DMS53 treated with DMSO at 0.1 percent for 48 hours (cell line): Measurements from ENCODE around the gene AGAP1.

Source experiments
- DNase-seq: peaks from one replicate; lab custom pipeline; 2025; ENCODE audit not compliant: unreplicated experiment; lab: John Stamatoyannopoulos, UW

Gene AGAP1

DNA sequence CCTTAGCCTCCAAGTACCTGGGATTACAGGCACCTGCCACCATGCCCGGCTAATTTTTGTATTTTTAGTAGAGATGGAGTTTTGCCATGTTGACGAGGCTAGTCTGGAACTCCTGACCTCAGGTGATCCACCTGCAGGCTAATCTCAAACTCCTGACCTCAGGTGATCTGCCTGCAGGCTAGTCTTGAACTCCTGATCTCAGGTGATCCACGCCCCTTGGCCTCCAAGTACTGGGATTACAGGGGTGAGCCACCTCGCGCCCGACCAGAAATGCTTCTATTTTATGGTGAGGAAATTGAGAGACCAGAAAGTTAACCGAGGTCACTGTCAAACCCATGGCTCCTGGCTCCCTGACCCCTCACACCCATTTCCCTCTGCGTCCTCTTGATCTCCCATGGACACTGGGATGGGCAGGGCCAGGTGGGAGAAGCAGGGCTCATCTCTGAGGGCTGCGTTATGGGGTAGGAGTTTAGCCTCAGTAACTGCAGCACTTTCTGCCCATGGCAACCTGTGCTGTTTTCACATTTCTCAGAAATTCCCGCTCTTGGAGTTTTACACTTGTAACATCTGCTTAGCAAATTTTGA lies 210.0 kb downstream of the AGAP1 start:
- DNase-seq = no peak

DNA sequence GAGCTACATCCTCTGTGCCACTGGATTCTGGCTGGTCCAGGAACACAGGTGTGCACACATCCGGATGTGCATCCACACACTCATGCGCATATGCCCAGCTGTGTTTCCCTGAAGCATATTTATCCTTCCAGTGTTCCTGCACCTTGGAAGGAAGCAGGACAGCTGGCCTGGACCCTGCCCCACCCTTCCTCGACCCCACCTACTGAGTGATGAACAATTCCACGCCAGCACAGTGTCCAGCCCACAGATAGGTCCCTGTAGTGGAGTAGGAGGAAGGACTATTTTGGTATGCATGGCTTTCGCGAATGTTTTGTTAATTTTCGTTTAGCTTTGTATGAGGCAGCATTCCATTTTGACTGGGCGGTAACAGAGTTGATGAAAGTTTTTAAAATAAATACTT lies 211.5 kb downstream of the AGAP1 start:
- no peak for DNase-seq

DNA sequence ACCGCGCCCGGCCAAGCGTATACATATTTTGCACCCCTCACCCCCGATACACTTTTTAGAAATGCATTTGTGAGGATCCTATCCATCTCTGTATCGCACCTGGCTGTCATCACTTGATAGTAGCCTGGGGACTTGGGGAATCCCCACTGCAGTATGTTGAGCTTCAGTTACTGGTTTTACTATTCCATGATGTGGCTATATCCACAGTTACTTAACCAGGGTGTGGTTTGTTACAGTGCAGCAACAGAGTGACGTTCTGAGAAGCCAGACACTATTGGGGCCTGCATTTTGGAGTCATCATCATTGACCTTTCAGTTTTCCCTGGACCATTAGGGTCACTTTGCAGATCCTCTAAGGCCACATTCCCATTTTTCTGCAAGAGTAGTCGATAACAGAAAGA lies 212.7 kb downstream of the AGAP1 start:
- DNase-seq = no peak

DNA sequence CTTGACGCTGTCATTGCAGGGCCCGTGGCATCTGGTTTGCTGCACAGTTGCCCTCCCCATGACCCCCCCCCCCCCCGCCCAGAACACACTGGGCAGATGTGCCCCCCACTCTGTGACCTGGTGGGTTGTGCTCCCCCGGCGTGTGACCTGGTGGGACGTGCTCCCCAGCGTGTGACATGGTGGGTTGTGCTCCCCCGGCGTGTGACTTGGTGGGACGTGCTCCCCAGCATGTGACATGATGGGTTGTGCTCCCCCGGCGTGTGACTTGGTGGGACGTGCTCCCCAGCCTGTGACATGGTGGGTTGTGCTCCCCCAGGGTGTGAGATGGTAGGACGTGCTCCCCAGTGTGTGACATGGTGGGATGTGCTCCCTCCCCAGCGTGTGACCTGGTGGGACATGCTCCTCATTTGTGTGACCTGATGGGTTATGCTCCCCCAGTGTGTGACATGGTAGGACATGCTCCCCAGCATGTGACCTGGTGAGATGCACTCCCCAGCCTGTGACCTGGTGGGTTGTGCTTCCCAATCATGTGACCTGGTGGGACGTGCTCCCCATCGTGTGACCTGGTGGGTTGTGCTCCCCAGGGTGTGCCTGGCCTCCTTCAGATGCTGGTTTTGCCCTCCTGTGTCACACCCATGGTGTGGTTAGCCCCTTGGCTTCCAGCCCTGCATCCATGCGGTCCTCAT lies 213.7 kb downstream of the AGAP1 start:
- no peak for DNase-seq

DNA sequence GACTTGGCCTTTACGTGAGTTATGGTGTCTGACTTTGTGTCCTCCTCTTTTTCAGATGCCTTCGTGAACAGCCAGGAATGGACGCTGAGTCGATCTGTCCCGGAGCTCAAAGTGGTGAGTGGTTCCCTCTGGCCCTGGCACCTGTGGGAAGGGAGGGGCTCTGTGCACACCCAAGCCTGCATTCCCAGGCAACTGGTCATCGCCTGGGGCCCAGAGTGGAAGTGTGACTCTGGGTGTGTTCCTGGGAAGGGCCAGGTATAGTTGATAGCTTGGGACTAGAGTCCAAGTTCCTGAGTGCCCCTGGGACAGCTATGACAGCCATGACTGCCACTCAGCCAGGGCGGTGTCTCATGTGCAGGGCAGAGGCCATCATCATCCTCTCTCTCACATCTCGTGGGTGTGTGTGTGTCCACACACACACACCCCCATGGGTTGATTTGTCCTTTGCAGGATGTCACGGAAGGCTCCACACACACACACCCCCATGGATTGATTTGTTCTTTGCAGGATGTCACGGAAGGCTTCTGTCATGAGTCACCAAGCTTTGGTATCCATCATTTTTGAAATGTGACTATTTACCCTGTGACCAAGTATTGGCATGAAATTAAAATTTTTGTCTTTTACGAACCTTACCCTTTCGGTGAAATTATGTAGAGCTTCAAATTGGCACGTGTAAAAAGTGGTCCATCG lies 215.4 kb downstream of the AGAP1 start:
- DNase-seq = no peak

DNA sequence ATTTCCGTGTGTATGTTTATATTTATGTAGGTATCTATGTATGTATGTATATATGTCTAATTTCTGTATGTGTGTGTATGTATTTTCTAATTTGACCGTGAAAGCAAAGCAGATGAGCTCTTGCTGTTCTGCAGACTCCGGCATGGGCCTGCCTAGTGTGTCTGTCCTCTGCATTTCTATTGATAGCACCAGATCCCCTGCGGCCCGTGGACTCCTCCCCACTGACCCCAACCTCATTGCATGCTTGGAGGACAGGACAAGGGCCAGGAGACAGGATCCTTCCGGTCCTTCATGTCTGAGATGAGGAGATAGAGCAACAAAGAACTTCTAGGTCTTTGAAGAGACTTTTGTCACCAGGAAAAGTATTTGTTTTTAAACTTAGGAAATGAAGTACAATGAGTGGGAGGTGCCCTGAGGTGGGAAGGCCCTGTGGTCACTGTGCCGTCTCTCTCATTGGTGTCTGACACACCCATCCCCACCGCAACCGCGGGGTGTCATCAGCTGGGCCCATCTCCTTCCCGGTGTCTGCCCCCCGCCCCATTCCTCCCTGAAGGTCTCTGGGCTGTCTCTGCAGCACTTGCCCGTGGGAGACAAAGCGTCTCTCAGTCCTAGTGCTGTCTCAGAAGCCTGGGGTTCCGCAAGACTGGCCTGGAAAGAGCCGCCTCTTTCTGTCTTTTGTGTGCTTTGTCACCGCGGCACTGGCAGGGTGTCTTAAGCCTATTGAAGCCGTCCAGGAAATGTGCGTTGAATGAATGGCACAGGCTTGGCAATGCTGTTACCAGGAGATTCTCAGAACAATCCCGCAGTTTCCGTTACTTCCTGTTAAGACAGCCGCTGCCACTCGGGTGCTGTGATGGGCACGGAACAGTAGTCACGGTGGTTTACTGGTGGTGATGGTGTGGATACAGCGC lies 216.4 kb downstream of the AGAP1 start:
- DNase-seq = no peak

DNA sequence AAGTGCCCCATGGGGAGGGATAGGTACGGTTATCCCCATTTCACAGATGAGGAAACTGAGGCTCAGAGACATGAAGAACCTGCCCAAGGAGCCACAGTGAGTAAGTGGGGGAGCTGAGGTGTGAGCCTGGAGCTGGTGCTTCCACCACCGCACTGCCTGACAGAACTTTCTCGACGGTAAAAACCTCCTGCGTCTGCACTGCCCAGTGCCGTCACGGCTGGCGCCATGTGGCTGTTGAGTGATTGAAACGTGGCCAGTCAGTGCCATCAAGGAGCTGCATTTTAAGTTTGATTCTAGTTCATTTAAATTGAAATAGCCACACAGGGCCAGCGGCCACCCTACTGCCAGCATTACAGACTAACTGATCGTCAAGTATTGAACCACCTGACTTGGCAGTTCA lies 217.1 kb downstream of the AGAP1 start:
- DNase-seq = no peak

DNA sequence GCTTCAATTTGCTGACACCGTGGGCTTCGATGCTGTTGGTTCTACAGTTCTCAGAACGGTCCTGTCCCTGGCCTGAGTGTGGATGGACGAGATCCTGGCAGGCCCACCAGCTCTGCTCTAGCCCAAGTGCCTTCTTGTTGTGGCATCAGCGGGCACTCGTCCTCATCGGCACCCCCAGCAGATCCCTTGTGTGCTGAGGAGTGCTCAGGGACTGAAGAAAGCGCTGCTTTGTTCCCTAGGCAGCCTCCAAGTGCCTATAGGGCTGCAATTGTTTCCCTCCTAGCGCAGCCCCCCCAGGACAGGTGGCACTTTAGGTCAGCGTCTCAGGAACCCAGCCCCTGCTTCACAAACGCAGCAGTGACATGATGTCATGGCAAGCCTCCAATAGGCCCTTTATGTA lies 217.7 kb downstream of the AGAP1 start:
- DNase-seq = no peak

DNA sequence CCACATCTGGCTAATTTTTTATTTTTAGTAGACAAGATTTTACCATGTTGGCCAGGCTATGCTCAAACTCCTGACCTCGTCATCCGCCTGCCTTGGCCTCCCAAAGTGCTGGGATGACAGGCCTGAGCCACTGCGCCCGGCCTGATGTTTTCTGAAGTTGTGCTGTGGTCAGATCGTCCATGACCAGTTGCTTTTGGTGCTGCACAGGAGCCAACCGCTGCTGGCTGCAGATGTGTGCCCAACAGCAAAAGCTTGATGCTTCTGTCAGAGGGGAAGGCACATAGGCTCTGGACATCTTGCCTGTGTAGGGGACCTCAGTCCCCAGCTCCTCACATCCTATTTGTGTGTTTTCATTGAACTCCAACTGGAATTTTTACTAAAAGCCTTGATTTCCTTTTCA lies 218.3 kb downstream of the AGAP1 start:
- DNase-seq = no peak

DNA sequence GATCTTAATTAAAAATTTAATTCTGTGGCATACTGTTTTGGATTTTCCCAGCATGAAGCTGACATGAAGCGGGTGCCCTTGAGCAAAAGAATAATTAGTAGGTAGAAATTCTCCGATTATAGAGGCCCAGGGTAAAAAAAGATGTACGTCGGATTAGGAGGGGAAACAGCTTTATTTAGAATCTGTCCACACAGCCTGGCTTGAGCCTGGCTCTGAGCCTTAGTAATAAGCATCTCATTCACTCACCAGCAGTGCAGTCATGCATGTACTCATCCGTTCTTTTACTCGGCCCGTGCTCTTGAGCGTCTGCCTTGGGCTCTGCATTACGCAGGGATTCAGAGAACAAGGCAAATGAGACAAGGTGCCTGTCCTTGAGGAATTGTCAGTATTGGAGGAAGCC lies 219.3 kb downstream of the AGAP1 start:
- DNase-seq = no peak

DNA sequence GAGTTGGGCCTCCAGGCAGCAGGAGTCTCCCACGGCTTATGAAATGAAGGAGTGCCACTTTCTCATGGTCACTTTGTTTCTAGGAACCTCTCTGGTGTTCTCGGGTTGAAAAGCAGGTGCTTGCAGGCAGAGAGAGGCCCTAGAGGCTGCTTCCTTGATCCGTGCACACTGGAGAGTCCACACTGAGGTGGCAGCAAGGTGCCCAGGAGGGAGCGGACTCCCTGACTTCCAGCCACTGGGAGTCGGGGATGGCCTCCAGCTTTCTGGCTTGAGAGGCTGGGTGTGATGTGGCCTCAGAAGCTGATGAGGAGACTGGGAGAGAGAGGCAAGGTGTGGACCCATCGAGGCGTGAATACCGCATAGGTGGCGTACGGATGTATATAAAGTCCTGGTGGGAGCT lies 221.8 kb downstream of the AGAP1 start:
- DNase-seq = no peak

DNA sequence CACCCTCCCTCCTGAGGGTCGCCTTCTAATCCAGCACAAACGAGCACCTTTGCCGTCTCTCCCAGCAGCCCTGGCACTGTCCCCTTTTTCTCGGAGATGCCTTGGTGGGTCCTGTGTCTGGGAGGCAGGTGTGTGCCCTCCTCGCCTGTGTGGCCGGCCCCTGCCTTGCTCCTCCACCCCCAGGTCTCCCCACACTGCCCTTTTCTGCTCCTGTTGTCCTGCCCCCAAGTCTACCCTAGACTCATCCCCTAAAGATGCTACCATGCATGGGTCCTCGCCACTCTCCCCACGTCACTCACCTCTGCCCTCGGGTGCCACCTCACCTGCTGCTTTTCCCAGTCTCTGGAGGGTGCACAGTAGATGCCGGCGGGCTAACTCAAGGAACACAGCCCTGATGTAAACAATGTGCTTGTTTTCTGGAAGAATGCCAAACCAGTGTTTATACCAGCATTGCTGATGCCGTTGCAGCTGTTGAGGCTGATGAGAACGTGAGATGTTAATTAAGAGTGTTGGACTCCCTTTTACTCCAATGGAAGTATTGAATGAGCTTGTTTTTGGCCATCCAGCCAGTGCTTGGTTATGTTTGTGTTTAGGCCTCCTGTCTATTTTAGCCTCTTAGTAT lies 223.1 kb downstream of the AGAP1 start:
- DNase-seq = no peak

DNA sequence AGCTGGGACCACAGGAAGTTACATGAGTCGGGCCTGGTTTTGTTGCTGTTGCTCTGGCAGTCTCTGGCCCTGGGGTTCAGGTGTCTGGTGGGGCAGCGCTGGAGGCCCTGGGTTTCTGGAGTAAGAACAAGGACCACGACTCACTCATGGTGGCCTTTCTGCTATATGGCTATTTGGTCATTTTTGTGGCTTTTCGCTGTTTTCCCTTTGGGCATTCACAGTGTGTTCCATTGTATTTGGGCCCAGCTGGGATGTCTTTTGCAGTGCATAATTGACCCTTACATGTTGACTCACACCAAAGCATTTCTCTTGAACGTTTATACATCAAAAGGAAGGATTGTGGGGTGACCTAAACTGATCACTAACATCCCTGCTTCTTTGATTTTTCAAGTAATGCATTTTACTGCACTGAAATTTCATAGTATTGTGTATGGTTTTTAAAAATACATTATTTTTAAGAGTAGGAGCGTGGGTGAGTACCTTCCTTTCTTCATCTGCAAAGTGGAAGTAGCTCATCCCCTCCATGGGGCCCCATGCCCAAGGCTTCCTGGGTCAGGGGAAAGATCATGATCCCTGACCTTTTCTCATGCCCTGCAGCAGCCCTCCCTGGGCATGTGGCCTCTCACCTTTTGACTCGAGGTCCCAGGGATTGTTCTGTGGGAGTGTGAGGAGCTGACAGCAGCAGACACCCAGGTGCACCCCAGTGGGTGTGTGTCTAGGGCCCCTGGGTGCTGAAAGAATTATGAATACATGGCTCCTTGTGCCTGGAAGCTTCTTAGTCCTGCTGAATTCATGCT lies 225.5 kb downstream of the AGAP1 start:
- DNase-seq = no peak

DNA sequence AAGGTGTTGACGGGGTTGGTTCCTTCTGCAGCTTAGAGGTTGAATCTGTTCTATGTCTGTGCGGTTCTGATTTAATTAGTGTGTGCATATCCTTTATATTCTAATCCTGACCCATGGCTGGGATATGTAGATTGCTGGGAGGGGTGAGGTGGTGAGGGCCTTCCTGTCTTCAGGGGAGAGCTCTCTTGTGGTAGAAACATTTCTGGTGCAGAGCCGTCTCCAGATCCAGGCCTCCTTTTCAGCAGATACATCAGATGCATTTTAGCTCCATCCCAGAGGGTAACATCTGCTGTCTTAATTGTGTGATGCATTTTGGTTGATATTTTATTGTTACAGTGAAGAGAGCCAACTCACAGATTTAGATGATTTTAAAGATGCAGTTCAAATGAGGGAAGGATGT lies 227.8 kb downstream of the AGAP1 start:
- DNase-seq = no peak

DNA sequence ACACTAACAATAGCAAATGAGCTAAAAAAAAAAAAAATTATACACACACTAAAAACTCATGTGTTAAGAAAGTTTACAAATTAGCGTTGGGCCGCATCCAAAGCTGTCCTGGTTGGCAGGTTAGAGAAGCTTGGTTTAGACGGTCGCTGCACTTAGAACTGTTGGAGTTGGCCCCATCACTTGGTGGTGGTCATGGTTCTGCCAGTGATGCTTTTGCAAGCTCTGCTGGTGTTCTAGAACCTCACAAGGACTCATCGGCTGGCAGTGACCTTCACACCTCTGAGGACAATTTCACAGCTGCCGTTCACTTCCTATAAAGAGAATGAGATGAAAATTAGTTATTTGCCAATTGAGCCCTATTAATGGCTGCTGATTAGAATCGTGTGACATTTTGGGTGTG lies 229.0 kb downstream of the AGAP1 start:
- no peak for DNase-seq

DNA sequence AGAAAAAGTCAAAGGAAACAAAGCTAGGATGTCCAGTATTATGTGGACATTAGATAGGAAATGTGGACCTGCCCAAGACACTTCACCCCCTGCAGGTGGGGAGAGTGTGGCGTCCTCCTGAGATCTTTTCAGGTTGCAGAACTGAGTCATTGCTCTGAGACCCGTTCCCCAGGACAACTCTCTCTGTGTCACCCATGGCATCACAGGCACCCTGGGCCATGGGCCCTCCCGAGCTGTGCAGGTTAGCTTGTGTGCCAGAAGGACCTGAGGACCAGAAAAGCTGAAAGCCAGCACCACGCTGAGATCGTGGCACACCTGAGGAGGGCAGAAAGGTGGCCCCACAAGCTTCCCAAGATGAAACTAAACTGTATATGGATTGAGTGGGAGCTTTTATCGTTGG lies 229.5 kb downstream of the AGAP1 start:
- DNase-seq = no peak

DNA sequence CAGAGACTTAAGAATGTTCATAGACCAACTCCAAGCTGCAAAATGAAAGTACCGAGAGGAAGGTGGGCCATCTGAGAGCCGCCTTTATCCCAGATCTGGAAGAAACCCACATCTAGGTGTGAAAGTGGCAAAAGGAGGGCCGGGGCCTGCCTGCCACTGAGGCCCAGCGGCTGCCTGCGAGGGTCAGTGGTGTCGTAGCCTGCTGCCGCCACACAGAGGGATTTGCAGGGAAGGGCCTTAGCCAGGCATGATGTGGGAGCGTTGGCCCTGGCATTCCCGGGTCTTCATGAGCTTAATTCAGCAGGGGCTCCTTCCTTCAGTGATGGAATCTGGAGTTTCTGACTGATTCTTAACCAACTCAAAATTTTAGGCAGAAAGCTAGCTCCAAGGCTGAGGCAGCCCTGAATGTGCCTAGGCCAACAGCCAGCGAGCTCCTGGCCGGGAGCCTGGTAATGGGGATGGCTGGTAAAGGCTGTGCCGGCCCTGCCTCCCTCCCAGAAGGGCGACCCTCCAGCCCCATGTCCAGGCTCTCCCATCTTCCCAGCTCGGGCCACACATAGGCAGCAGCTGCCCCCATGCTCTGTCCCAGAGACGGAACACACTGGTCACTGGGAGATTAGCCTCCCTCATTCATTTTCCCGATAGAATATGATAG lies 230.1 kb downstream of the AGAP1 start:
- no peak for DNase-seq

DNA sequence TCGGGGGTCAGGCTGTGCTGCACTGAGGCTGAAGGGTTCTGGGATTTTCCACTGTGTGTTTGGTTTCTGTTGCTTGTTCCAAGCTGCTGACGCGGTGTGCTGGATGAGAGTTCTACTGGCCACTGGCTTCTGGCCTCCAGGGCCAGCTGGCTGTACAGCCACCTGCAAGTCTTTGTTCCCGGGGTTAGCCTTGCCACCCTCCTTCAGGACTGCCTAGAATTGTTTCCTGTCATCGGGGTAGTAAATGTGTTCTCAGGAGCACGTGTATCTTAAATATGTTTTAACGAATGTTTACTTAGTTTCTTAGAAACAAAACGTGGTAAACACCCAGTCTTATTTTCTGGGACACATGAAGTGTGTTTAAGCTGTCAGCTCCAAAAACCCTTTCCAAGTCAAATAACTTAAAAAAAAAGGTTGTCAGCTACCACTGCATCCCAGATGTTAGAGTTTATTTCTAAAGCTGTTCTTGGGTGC lies 231.2 kb downstream of the AGAP1 start:
- DNase-seq = no peak

DNA sequence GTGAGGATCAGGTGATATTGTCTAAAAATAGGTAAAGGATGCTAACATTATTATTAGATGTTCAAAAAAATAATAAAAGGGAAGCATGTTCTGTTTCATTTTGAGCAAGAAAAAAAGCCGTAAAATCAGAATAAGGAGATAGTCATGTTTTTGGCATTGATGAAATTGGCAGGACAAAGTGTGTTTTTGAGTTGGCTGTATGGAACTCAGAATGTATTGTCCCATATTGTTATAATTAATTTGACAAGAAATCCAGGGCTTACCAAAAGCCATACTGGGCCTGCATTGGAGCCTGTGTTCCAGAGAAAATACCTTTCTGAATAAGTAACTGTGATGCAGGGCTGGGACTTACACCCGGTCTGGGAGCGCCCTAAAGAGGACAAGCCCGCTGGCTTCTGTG lies 232.0 kb downstream of the AGAP1 start:
- DNase-seq = no peak

DNA sequence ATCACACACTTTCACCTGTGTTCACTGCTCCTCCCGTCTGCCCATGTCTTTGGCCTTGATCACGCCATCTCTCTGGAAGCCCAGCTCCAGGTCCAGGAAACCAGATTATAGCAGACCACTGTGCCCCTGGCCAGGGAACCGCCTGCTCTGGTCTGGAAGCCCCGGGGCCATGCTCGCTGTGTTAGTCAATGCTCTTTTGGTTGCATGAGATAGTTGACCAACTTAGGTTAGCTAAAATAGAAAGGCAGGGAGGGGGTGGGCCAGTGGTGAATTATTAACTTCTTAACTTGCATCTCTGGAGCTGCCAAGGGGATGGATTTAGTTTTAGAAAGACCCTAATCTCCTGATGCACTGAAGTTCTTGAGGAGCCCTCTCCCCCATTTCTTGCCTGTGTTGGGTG lies 232.7 kb downstream of the AGAP1 start:
- DNase-seq = no peak
